Measurements from ENCODE around the gene MIAT.

DNA sequence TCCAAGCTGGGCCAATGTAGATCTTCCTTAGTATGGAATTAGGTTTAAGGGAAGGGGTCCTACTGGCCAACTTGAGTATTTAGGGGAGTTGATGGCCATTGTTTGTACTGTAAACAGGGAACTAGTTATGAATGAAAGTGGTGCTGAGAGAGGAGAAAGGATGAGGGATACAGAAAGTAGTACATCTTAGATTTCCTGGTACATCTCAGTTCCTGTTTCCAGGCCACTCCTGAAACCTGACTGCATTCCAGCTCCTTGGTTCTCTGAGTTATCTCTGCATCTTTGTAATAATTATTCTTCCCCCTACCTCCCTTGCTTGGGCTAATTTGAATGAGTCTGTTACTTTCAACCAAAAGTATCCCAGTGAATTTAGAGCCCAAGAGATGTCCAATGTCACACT is 30.1 kb downstream of the MIAT start:
- no peak for TF ChIP-seq REST (IDR thresholded peaks at IDR 0.05; ENCODE audit: insufficient read depth in 1 of 2, low read depth in 2 of 2, low read length in 1 of 2)
- TF ChIP-seq, protein P1, sequence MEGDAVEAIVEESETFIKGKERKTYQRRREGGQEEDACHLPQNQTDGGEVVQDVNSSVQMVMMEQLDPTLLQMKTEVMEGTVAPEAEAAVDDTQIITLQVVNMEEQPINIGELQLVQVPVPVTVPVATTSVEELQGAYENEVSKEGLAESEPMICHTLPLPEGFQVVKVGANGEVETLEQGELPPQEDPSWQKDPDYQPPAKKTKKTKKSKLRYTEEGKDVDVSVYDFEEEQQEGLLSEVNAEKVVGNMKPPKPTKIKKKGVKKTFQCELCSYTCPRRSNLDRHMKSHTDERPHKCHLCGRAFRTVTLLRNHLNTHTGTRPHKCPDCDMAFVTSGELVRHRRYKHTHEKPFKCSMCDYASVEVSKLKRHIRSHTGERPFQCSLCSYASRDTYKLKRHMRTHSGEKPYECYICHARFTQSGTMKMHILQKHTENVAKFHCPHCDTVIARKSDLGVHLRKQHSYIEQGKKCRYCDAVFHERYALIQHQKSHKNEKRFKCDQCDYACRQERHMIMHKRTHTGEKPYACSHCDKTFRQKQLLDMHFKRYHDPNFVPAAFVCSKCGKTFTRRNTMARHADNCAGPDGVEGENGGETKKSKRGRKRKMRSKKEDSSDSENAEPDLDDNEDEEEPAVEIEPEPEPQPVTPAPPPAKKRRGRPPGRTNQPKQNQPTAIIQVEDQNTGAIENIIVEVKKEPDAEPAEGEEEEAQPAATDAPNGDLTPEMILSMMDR (IDR thresholded peaks at IDR 0.05): no peak
- no peak for TF ChIP-seq POLR2AphosphoS5 (IDR thresholded peaks at IDR 0.05; ENCODE audit: low read depth, low read length)
- no peak for TF ChIP-seq SIN3A (IDR thresholded peaks at IDR 0.05; ENCODE audit: borderline replicate concordance, insufficient read depth, low read depth, low read length)
- TF ChIP-seq TCF7L2 (IDR thresholded peaks at IDR 0.05; ENCODE audit: low read depth, low read length): no peak
